ENCODE measurements around the gene GCC2. TPM values are rescaled to one million over a fixed set of nuclear protein-coding genes. Genes with fewer than 3 reads are reported as not detected.

The GCC2 gene
- 25.6 and 26.2 TPM in 2 replicates for total RNA-seq

GRCh38 chr2:108448678-108449409, at the start of gene GCC2:
Gene GCC2, plus strand, starts transcription at chr2:108449206. Its CDS starts 69 bp downstream, at chr2:108449275.

GRCh38 chr2:108533832-108534583, 85.0 kb downstream of the GCC2 start, which contains the start of gene LIMS1:
Gene LIMS1, plus strand, starts transcription at chr2:108534470. Its CDS starts 93 bp downstream, at chr2:108534563.

Small RNA genes within 50 kb of the gene (small RNA-seq; reads per million reads assigned to genes)
- gene SMIM12P1 (ENCODE audit: low replicate concordance) = not detected

Other genes with a start within 250 kb of the GCC2 start
- gene SULT1C3, start 209.2 kb upstream of the GCC2 start, total RNA-seq = not detected in 2 replicates
- not detected in 2 replicates for gene SULT1C2, start 160.3 kb upstream of the GCC2 start, total RNA-seq
- 0.14 TPM in 1 of 2 replicates, not detected in the other for gene SULT1C4, start 71.3 kb upstream of the GCC2 start, total RNA-seq
- 148 and 258 TPM in 2 replicates for gene LIMS1, start 85.3 kb downstream of the GCC2 start, total RNA-seq

All from placental pericyte (primary cell).